Cardiac muscle cell (in vitro differentiated cells and primary cell): Measurements from ENCODE around the gene NBEAL2. TPM values are rescaled to one million over a fixed set of nuclear protein-coding genes. Genes with fewer than 3 reads are reported as not detected.

Experiments
- DNase-seq, 2 donors: peaks; one replicate each; pipeline versions ENCODE4 v3.0.0 to v3.0.0-alpha.2; 2010 to 2017; ENCODE audit warnings: low read depth in 1 of 2, low spot score in 1 of 2
- H3K27ac ChIP-seq: fragments of 200-600 bp; sonication (generic); 2 replicates; pipeline ENCODE4 v1.5.1; 2016
- H3K27me3 ChIP-seq: fragments of 200-600 bp; sonication (generic); 2 replicates; pipeline ENCODE4 v1.6.0; 2016; ENCODE audit warnings: control low read depth
- H3K36me3 ChIP-seq: fragments of 200-600 bp; sonication (generic); 2 replicates; pipeline ENCODE4 v1.5.1; 2016; ENCODE audit warnings: control low read depth
- H3K4me1 ChIP-seq: fragments of 200-600 bp; sonication (generic); 2 replicates; pipeline ENCODE4 v1.8.1; 2017; ENCODE audit warnings: low read depth, mild to moderate bottlenecking, mixed run types
- H3K4me3 ChIP-seq: fragments of 200-600 bp; sonication (generic); 2 replicates; pipeline ENCODE4 v1.5.1; 2016; ENCODE audit warnings: mild to moderate bottlenecking
- H3K9me3 ChIP-seq: fragments of 200-600 bp; sonication (generic); 2 replicates; pipeline ENCODE4 v1.5.1; 2017; ENCODE audit warnings: low read depth, mild to moderate bottlenecking, control low read depth
- polyA plus RNA-seq: library from polyadenylated mRNA; unstranded; fragments of >200 nt; fragmentation: Nextera tagmentation; extraction: Ambion mirVana; gene quantifications from 2 replicates; pipeline ENCODE4 v1.2.1, GENCODE V29; 2016
- total RNA-seq: library from RNA; depleted of rRNA; stranded (reverse); fragments of >200 nt; gene quantifications from 2 replicates; pipeline ENCODE4 v1.2.3, GENCODE V29; 2016
- TF ChIP-seq, protein P1 (sequence below): IDR thresholded peaks from 2 replicates; pipeline ENCODE4 v1.5.1; 2012; ENCODE audit warnings: low read depth, mild to moderate bottlenecking, low read length

NBEAL2 gene
- total and polyA plus RNA-seq, 2 experiments from 2014 or later = 8.3 to 10.6 TPM

DNA sequence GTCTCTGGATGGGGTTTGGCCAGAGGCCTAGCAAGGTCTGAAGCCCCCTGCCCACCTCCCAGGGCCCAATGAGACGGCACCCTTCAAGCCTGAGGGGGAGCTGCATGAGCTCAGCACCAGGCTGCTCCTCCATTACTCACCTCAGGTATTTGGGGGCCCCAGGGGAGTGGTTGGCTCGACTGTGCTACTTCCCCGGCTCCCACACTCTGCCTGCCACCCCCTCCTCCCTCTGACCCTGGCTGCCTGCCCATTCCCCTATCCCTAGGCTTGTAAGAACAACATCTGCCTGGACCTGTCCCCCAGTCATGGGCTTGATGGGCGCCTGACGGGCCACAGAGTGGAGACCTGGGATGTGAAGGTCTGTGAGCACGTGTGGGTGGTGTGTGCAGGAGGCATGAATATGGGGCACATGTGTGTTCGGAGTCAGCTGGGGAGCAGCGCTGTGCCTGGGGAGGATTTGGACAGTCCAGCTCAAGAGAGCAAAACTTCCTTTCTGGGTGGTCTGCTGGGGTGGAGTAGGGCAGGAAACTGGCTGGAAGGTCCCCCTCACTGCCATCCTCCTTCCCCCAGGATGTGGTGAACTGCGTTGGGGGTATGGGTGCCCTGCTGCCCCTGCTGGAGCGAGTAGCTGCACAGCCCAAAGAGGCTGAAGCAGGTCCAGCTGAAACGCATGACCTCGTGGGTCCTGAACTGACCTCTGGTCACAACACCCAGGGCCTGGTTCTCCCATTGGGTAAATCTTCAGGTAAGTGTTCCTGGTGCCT, 17.4 kb downstream of the NBEAL2 start:
- Histone ChIP-seq H3K36me3 (no peaks in the 10 kb centered on the region), H3K4me3 (no peak overlapping the region), H3K9me3 (no peaks in the 10 kb centered on the region), H3K4me1 (no peaks in the 10 kb centered on the region), H3K27ac (no peak overlapping the region), H3K27me3 (no peaks in the 10 kb centered on the region)
- TF ChIP-seq, protein P1, sequence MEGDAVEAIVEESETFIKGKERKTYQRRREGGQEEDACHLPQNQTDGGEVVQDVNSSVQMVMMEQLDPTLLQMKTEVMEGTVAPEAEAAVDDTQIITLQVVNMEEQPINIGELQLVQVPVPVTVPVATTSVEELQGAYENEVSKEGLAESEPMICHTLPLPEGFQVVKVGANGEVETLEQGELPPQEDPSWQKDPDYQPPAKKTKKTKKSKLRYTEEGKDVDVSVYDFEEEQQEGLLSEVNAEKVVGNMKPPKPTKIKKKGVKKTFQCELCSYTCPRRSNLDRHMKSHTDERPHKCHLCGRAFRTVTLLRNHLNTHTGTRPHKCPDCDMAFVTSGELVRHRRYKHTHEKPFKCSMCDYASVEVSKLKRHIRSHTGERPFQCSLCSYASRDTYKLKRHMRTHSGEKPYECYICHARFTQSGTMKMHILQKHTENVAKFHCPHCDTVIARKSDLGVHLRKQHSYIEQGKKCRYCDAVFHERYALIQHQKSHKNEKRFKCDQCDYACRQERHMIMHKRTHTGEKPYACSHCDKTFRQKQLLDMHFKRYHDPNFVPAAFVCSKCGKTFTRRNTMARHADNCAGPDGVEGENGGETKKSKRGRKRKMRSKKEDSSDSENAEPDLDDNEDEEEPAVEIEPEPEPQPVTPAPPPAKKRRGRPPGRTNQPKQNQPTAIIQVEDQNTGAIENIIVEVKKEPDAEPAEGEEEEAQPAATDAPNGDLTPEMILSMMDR = no peak
- DNase-seq = no peak

DNA sequence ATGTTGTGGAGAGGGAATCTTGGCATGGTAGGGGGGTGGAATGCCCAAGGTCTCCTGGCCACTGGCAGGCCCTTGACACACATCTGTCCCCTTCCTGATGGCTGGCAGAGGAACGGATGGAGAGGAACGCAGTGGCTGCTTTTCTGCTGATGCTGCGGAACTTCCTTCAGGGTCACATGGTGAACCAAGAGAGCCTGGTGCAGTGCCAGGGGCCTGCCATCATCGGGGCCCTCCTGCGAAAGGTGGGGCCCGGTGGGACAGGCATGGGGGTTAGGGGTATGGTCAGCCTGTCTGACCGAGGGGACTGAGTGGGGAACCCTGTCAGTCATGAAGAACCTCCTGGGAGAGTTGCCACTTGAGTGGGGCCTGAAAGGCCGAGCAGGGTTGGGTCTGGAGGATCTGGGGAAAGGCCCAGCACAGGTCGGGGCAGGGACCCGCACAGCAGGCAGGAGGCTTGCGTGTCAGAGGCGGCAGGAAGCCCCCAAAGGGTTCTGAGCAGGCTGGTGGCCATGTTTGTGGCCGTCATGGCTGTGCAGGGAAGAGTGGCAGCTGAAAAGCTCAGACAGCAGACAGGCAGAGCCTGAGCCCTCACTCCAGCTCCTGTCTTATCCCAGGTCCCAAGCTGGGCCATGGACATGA, 18.1 kb downstream of the NBEAL2 start:
- H3K4me1 ChIP-seq = no peaks in the 10 kb centered on the region
- no peaks in the 10 kb centered on the region for H3K36me3 ChIP-seq
- no peak overlapping the region for H3K27ac ChIP-seq
- H3K4me3 ChIP-seq = no peak overlapping the region
- no peaks in the 10 kb centered on the region for H3K9me3 ChIP-seq
- TF ChIP-seq, protein P1 = no peak
- no peaks in the 10 kb centered on the region for H3K27me3 ChIP-seq
- DNase-seq = no peak

DNA sequence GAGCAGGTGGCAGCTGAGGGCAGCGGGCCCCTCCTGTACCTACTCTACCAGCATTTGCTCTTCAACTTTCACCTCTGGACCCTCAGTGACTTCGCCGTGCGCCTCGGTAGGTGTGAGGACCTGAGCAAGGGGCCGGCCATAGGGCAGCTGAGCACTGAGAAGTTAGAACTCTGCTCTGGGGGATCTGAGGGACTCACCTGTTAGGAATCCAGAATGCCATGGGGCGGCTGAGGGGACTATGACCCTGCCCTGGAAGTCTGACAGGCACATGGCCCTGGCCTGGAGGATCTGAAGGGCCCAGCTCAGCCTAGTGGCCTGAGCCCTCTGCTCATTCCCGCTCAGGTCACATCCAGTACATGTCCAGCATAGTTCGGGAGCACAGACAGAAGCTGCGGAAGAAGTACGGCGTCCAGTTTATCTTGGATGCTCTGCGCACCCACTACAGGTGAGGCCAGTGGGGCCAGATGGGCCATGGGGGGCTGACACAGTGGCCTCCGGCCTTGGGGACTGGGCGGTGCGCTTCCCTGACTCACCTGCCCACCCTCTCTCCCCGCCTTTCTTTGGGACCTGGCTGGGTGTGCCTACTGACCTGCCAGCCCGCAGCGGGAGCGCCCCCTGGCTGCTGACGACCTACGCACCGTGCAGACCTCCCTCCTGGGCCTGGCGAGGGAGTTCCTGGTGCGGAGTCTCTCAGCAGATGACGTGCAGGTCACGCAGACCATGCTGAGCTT, 18.8 kb downstream of the NBEAL2 start:
- DNase-seq = peak; percentile 68 to 81
- Histone ChIP-seq H3K4me3 (no peak overlapping the region), H3K4me1 (no peaks in the 10 kb centered on the region), H3K27ac (no peak overlapping the region), H3K9me3 (no peaks in the 10 kb centered on the region), H3K27me3 (no peaks in the 10 kb centered on the region), H3K36me3 (no peaks in the 10 kb centered on the region)
- TF ChIP-seq, protein P1 = peak; percentile 76

DNA sequence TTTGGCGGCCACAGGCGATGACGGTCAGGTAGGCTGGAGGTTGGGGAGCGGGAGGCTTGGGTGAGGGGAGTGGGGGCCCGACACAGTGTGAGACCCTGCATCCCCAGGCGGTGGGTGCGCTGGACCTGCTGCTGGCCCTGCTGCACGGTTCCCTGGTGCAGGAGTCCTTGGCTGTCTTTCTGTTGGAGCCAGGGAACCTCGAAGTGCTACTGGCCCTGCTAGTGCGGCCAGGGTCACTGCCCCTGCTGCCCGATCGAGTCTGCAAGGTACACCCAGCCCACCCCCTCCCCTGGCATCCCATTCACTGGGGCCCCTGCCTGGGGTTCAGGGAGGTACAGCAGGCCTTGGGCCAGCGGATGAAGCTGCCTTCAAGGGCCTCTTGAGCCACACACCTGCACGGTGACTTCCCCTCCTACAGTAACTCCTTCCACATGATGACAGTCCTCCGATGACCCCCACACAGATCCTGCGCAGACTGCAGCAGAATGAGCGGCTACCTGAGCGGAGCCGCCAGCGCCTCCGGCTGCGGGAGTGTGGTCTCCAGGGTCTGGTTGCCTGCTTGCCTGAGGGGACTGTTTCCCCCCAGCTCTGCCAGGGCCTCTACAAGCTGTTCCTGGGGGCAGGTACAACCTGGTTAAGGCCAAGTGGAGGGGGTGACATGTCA, 19.5 kb downstream of the NBEAL2 start:
- H3K27me3 ChIP-seq = no peaks in the 10 kb centered on the region
- no peaks in the 10 kb centered on the region for H3K36me3 ChIP-seq
- no peak for DNase-seq
- no peak overlapping the region for H3K27ac ChIP-seq
- no peak overlapping the region for H3K4me3 ChIP-seq
- no peaks in the 10 kb centered on the region for H3K4me1 ChIP-seq
- H3K9me3 ChIP-seq = no peaks in the 10 kb centered on the region
- TF ChIP-seq, protein P1 = no peak

DNA sequence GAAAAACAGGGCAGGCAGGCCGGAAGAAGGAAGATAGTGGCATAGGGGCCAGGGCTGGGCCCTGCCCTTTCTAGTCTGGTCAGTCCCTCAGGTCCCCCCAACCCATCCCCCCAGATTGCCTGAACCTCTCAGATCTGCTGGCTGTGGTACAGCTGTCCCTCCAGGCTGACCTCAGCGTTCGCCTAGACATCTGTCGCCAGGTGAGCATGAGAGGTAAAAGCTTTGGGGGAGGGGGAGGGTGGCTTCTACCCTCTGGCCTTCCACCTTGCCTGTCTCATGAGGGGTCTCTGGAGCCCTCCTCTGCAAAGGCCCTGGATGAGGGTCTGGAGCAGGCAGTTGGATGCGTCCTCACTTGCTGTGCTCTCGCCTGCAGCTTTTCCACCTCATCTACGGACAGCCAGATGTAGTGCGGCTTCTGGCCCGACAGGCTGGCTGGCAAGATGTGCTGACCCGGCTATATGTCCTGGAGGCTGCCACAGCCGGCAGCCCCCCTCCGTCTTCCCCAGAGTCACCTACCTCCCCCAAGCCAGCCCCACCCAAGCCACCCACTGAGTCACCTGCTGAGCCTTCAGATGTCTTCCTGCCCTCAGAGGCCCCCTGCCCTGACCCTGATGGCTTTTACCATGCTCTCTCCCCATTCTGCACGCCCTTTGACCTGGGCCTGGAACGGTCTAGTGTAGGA, 20.2 kb downstream of the NBEAL2 start:
- no peak overlapping the region for H3K27ac ChIP-seq
- H3K4me1 ChIP-seq = no peaks in the 10 kb centered on the region
- no peaks in the 10 kb centered on the region for H3K9me3 ChIP-seq
- TF ChIP-seq, protein P1 = no peak
- H3K4me3 ChIP-seq = no peak overlapping the region
- no peak for DNase-seq
- H3K36me3 ChIP-seq = no peaks in the 10 kb centered on the region
- no peaks in the 10 kb centered on the region for H3K27me3 ChIP-seq
